Stomach smooth muscle (tissue), 2 donors: ENCODE measurements around the gene ASXL2.

Experiments
- H3K27ac ChIP-seq: one replicate; pipeline ENCODE4 v1.7.0; 2013; ENCODE audit warnings: mild to moderate bottlenecking, low read length, inconsistent platforms
- H3K27me3 ChIP-seq, 2 donors: one replicate each; pipeline ENCODE4 v1.7.0; 2013; ENCODE audit warnings: low read length in 2 of 2; ENCODE audit not compliant: insufficient read depth in 2 of 2, control insufficient read depth in 1 of 2
- H3K36me3 ChIP-seq, 2 donors: one replicate each; pipeline ENCODE4 v1.7.0; 2013; ENCODE audit warnings: low read length in 2 of 2; ENCODE audit not compliant: control insufficient read depth in 2 of 2, insufficient read depth in 2 of 2
- H3K4me1 ChIP-seq: one replicate; pipeline ENCODE4 v1.7.0; 2013; ENCODE audit warnings: low read length; ENCODE audit not compliant: control insufficient read depth, insufficient read depth
- H3K4me3 ChIP-seq, 2 donors: one replicate each; pipeline ENCODE4 v1.7.0; 2013; ENCODE audit warnings: low read length in 2 of 2
- H3K9ac ChIP-seq, 2 donors: one replicate each; pipeline ENCODE4 v1.7.0; 2013; ENCODE audit warnings: low read length in 2 of 2, mild to moderate bottlenecking in 1 of 2
- H3K9me3 ChIP-seq, 2 donors: one replicate each; pipeline ENCODE4 v1.7.0; 2013; ENCODE audit warnings: low read length in 2 of 2; ENCODE audit not compliant: control insufficient read depth in 2 of 2
- donor health status: healthy.
- donor health status: Pancreatic carcinoma.

Gene ASXL2

DNA sequence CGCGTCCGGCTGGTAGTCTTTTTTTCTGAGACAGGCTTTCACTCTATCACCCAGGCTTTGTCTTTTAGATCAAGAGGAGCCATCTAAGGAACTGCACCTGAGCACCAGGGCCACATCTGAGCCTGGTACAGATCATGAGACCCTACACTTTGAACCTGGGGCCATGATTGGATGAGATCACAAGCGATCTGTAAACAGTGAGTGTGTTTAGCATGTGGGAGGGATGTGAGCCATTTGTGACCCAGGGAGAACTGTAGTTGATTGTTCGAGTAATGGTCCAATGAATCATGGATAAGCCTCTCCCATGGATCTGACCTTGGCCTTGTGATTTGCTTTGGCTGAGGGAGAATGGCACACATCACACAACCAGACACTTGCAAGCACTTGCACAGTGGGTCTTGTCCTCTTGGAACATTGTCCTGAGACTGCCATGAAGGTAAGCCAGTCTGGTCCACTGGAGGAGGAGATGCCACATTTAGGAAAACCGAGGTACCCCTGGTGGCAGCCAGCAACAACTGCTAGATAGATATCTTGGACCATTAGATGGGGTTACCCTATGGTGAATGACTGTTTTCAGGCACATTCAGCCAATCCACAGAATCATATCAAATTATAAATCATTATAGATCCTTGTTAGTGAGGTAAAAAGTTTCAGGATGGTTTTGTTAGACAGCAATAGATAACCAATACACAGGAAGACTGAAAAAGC is 185.4 kb downstream of the ASXL2 start:
- Histone ChIP-seq H3K9me3 (no peaks in the 10 kb centered on the region), H3K4me1 (peaks cover under 1% of the 10 kb centered on the region), H3K27me3 (no peaks in the 10 kb centered on the region), H3K4me3 (no peak overlapping the region), H3K36me3 (no peaks in the 10 kb centered on the region), H3K9ac (no peak overlapping the region), H3K27ac (no peak overlapping the region)

DNA sequence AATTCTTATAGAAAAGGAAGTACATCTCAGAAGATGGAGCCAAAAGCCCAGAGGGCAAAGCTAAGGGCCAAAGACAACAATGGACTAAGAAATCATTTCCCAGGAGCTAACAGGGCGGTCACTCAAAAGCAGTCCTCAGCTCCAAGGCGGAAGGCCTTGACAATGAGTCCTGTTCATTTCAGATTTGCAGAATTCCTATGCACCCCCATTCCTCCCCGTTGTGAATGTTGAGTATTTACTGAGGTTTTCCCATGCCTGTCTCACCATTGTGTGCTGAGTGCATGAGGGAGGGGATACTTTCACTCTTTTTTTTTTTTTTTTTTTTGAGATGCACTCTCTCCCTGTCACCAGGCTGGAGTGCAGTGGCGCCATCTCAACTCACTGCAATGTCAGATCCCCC is 186.1 kb downstream of the ASXL2 start:
- Histone ChIP-seq H3K27ac (no peak overlapping the region), H3K9ac (no peak overlapping the region), H3K4me3 (no peak overlapping the region), H3K27me3 (no peaks in the 10 kb centered on the region), H3K9me3 (no peaks in the 10 kb centered on the region), H3K4me1 (no peaks in the 10 kb centered on the region), H3K36me3 (no peaks in the 10 kb centered on the region)

GRCh38 chr2:25690058-25690457 is 188.2 kb downstream of the ASXL2 start:
- no peaks in the 10 kb centered on the region for H3K9me3 ChIP-seq
- H3K4me1 ChIP-seq: no peaks in the 10 kb centered on the region
- H3K27ac ChIP-seq: no peak overlapping the region
- no peak overlapping the region for H3K9ac ChIP-seq
- H3K36me3 ChIP-seq: no peaks in the 10 kb centered on the region
- no peaks in the 10 kb centered on the region for H3K27me3 ChIP-seq
- no peak overlapping the region for H3K4me3 ChIP-seq

DNA sequence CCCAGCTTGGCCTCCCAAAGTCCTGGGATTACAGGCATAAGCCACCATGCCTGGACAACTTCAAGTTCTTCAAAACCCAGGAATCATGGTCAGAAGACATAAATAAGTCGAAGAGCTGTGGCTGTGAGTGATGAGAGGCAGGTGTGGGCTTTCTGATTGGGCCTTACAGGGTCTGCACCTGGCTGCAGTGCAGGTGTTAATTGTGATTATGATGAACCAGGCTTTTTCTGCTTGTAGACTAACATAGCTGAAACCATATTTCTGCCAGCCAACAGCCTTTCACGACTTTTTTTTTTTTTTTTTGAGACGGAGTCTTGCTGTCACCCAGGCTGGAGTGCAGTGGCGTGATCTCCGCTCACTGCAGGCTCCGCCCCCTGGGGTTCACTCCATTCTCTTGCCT is 190.1 kb downstream of the ASXL2 start:
- H3K9me3 ChIP-seq: no peaks in the 10 kb centered on the region
- no peaks in the 10 kb centered on the region for H3K4me1 ChIP-seq
- H3K4me3 ChIP-seq: no peak overlapping the region
- no peaks in the 10 kb centered on the region for H3K27me3 ChIP-seq
- H3K27ac ChIP-seq: no peak overlapping the region
- no peak overlapping the region for H3K9ac ChIP-seq
- no peaks in the 10 kb centered on the region for H3K36me3 ChIP-seq

GRCh38 chr2:25685741-25686140 is 192.5 kb downstream of the ASXL2 start:
- Histone ChIP-seq H3K36me3 (no peaks in the 10 kb centered on the region), H3K9me3 (no peaks in the 10 kb centered on the region), H3K4me3 (no peak overlapping the region), H3K4me1 (no peaks in the 10 kb centered on the region), H3K27me3 (no peaks in the 10 kb centered on the region), H3K27ac (no peak overlapping the region), H3K9ac (no peak overlapping the region)

DNA sequence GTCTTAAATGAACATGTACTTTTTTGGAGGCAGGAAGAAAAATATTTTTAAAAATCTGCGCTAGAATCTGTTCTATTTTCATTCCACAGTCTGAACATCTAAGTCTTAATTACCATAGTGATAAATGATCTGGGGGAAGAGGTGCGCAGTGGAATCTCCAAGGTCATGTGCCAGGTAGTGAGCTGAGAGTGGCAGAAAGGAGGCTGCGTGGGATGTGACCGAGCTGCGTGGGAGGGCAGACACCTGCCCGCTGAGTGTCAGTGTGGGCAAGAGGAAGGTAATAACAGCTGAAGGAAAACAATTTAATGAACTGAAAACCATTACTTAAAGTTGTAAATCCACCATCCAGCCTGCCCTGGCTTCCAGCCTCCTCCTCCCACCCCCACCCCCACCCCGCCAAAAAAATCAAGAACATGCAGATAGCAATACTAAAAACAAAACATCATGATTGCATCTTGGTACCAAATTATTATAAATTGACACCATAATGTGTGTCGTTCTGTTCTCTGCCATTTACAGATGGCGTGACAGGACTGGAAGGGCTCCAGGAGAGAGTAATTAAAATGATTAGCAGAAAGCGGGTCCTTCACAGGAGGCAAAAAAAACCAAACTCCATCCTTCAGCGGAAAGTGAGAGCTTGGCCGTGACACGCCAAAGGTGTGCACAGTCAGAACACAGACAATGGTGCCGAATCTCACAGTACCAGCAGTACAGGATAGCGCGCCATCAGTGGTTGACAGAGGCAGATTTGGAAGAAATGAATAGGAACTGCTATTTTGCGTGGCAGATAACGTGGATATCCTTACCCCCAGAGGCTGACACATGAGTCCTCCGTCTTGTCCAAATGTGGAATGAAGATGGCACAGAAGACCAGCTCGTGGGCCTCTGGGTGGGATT is 193.5 kb downstream of the ASXL2 start:
- H3K9ac ChIP-seq: no peak overlapping the region
- no peak overlapping the region for H3K27ac ChIP-seq
- no peaks in the 10 kb centered on the region for H3K9me3 ChIP-seq
- no peaks in the 10 kb centered on the region for H3K4me1 ChIP-seq
- H3K27me3 ChIP-seq: no peaks in the 10 kb centered on the region
- no peak overlapping the region for H3K4me3 ChIP-seq
- no peaks in the 10 kb centered on the region for H3K36me3 ChIP-seq
